ENCODE data around the gene PLCB2. TPM values are rescaled to one million over a fixed set of nuclear protein-coding genes. Genes with fewer than 3 reads are reported as not detected.

Gene PLCB2
- total and polyA plus RNA-seq, 2 donors (not counting 1 experiment from before 2014, with no cell fraction given) = 166 to 312 TPM

DNA sequence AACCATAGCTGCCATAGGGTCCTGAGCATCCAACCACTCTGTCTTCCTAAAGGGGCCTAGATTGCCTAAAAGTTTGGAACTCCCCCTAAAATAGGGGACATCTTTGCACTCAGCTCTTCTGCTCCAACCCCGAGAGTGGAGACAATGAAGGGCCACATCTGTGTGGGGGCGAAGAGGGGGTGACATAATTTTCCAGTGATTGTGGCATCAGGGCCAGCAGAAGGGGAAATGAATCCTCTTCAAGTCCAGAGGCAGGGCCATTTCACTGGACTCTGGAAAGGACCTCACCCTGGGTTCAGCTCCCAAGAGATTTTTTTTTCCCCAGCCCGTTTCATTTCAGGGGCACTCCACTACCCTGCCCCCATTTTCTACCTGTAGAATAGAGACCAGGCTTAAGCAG is 20.2 kb downstream of the PLCB2 start:
- Histone ChIP-seq H3K4me2 (replicated peaks; ENCODE audit: low read depth, low read length, poor library complexity, severe bottlenecking) (no peak overlapping the region), H3K36me3 (replicated peaks in 1 of 2; ENCODE audit: control extremely low read depth in 1 of 2, control insufficient read depth in 1 of 2, extremely low read depth in 1 of 2, insufficient read depth in 2 of 2, low read length in 1 of 2) (peaks cover 0 to 31% of the 10 kb centered on the region in 2 experiments), H3K27me3 (replicated peaks in 1 of 4; ENCODE audit: control extremely low read depth in 1 of 4, control insufficient read depth in 3 of 4, insufficient read depth in 4 of 4, low read length in 3 of 4) (peaks cover 0 to 4% (median 0%) of the 10 kb centered on the region in 4 experiments), H4K20me1 (ENCODE audit: control insufficient read depth, insufficient read depth, low read length, poor library complexity, severe bottlenecking) (no peaks in the 10 kb centered on the region), H3K27ac (ENCODE audit: low read length in 2 of 2) (no peak overlapping the region), H3K4me3 (ENCODE audit: control extremely low read depth in 1 of 5, extremely low read depth in 1 of 5, insufficient read depth in 1 of 5, low read depth in 2 of 5, low read length in 4 of 5) (no peak overlapping the region), H3K9me3 (ENCODE audit: control extremely low read depth in 1 of 3, control insufficient read depth in 2 of 3, insufficient read depth in 1 of 3, low read length in 2 of 3) (peaks cover 0 to 2% (median 0%) of the 10 kb centered on the region in 3 donors), H3K79me2 (ENCODE audit: control insufficient read depth, insufficient read depth, low read length) (no peaks in the 10 kb centered on the region), H2AFZ (ENCODE audit: insufficient read depth, low read depth, low read length, poor library complexity, severe bottlenecking) (no peak overlapping the region), H3K9ac (ENCODE audit: low read length) (no peak overlapping the region), H3K4me1 (ENCODE audit: control insufficient read depth in 2 of 2, insufficient read depth in 2 of 2, low read length in 2 of 2) (peaks cover 8 to 12% of the 10 kb centered on the region in 2 donors)
- POLR2A ChIA-PET = no interaction called here
- no peaks in the 10 kb centered on the region for H3K27me3 Mint-ChIP-seq
- H3K27ac Mint-ChIP-seq = no peak overlapping the region
- H3K4me3 Mint-ChIP-seq = no peak overlapping the region
- CTCF ChIA-PET = interaction anchor here (1.3 to 4.8 kb wide), 4 partner anchors 8 to 51 kb away, joined by 4 to 36 read pairs (median 22); partner anchors contain the start of gene PLCB2
- ATAC-seq (ENCODE audit: low read depth) = no peak
- TF ChIP-seq, protein P1, sequence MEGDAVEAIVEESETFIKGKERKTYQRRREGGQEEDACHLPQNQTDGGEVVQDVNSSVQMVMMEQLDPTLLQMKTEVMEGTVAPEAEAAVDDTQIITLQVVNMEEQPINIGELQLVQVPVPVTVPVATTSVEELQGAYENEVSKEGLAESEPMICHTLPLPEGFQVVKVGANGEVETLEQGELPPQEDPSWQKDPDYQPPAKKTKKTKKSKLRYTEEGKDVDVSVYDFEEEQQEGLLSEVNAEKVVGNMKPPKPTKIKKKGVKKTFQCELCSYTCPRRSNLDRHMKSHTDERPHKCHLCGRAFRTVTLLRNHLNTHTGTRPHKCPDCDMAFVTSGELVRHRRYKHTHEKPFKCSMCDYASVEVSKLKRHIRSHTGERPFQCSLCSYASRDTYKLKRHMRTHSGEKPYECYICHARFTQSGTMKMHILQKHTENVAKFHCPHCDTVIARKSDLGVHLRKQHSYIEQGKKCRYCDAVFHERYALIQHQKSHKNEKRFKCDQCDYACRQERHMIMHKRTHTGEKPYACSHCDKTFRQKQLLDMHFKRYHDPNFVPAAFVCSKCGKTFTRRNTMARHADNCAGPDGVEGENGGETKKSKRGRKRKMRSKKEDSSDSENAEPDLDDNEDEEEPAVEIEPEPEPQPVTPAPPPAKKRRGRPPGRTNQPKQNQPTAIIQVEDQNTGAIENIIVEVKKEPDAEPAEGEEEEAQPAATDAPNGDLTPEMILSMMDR (IDR thresholded peaks at IDR 0.05) = no peak
- TF ChIP-seq EZH2 (IDR thresholded peaks at IDR 0.05; ENCODE audit: borderline replicate concordance, insufficient read depth, low read depth, low read length, poor library complexity, severe bottlenecking) = no peak
- H3K4me1 Mint-ChIP-seq = peaks cover 6% of the 10 kb centered on the region
- 83% methylated on average over 2 of the region's 3 CpGs for WGBS (ENCODE audit: insufficient coverage)
- no peaks in the 10 kb centered on the region for H3K9me3 Mint-ChIP-seq (ENCODE audit: insufficient read depth)
- no peak for DNase-seq
- intact Hi-C loops (cut with micrococcal nuclease) = no loop called here

GRCh38 chr15:40286794-40287193 is 20.9 kb downstream of the PLCB2 start:
- CTCF ChIA-PET = interaction anchor here (3.0 to 5.7 kb wide), 3 partner anchors 8 to 24 kb away, joined by 21 to 58 read pairs (median 23); partner anchors contain the start of gene PLCB2
- Histone ChIP-seq H3K36me3 (replicated peaks in 1 of 2; ENCODE audit: control extremely low read depth in 1 of 2, control insufficient read depth in 1 of 2, extremely low read depth in 1 of 2, insufficient read depth in 2 of 2, low read length in 1 of 2) (peaks cover 0 to 24% of the 10 kb centered on the region in 2 experiments), H4K20me1 (ENCODE audit: control insufficient read depth, insufficient read depth, low read length, poor library complexity, severe bottlenecking) (no peaks in the 10 kb centered on the region), H3K4me1 (ENCODE audit: control insufficient read depth in 2 of 2, insufficient read depth in 2 of 2, low read length in 2 of 2) (peaks cover 8 to 12% of the 10 kb centered on the region in 2 donors), H3K4me3 (ENCODE audit: control extremely low read depth in 1 of 5, extremely low read depth in 1 of 5, insufficient read depth in 1 of 5, low read depth in 2 of 5, low read length in 4 of 5) (no peak overlapping the region), H3K4me2 (replicated peaks; ENCODE audit: low read depth, low read length, poor library complexity, severe bottlenecking) (no peak overlapping the region), H2AFZ (ENCODE audit: insufficient read depth, low read depth, low read length, poor library complexity, severe bottlenecking) (no peak overlapping the region), H3K27ac (ENCODE audit: low read length in 2 of 2) (no peak overlapping the region), H3K27me3 (replicated peaks in 1 of 4; ENCODE audit: control extremely low read depth in 1 of 4, control insufficient read depth in 3 of 4, insufficient read depth in 4 of 4, low read length in 3 of 4) (peaks cover 0 to 4% (median 0%) of the 10 kb centered on the region in 4 experiments), H3K9ac (ENCODE audit: low read length) (no peak overlapping the region), H3K9me3 (ENCODE audit: control extremely low read depth in 1 of 3, control insufficient read depth in 2 of 3, insufficient read depth in 1 of 3, low read length in 2 of 3) (peaks cover 0 to 2% (median 0%) of the 10 kb centered on the region in 3 donors), H3K79me2 (ENCODE audit: control insufficient read depth, insufficient read depth, low read length) (no peaks in the 10 kb centered on the region)
- no peak for TF ChIP-seq EZH2 (IDR thresholded peaks at IDR 0.05; ENCODE audit: borderline replicate concordance, insufficient read depth, low read depth, low read length, poor library complexity, severe bottlenecking)
- TF ChIP-seq, protein P1 (IDR thresholded peaks at IDR 0.05) = no peak
- ATAC-seq (ENCODE audit: low read depth) (no peak), DNase-seq (no peak)
- H3K27me3 Mint-ChIP-seq = no peaks in the 10 kb centered on the region
- no peak overlapping the region for H3K4me3 Mint-ChIP-seq
- H3K9me3 Mint-ChIP-seq (ENCODE audit: insufficient read depth) = no peaks in the 10 kb centered on the region
- POLR2A ChIA-PET = no interaction called here
- no peak overlapping the region for H3K27ac Mint-ChIP-seq
- peaks cover 6% of the 10 kb centered on the region for H3K4me1 Mint-ChIP-seq
- intact Hi-C loops (cut with micrococcal nuclease) = no loop called here
- WGBS (ENCODE audit: insufficient coverage) = 93% methylated on average over 5 of the region's 7 CpGs
